ENCODE data around the gene EXOC4.

EXOC4 gene

DNA sequence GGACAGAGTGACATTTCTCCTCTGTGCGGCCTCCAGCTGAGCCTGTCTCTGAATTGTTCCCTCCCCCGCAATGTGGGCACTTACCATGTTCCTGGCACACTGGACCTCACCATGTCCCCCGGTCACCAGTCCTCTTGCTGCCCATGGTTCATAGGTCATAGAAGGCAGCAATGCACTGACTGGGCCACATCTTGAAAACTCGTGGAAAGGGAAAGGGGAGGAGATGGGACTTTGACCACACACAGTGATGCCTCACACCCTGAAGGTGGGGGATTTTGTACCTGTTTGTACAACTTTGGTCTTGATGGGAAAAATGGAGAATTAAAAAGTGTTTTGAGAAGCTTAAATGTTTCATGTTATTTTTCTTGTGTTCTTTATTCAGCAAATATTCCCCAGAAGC, 812.5 kb downstream of the EXOC4 start:
- ChIA-PET CTCF (no interaction called here), POLR2A (no interaction called here)
- Histone ChIP-seq H3K4me3 (ENCODE audit: low read depth, low read length) (no peak overlapping the region), H3K27ac (ENCODE audit: extremely low read depth, low read depth, low read length) (no peak overlapping the region), H3K4me1 (ENCODE audit: control insufficient read depth, insufficient read depth, low read length) (no peaks in the 10 kb centered on the region), H3K36me3 (ENCODE audit: control insufficient read depth in 2 of 2, insufficient read depth in 1 of 2, low read length in 2 of 2) (no peaks in the 10 kb centered on the region), H3K9me3 (ENCODE audit: control insufficient read depth, insufficient read depth, low read depth, low read length) (no peaks in the 10 kb centered on the region)
- TF ChIP-seq BCL11A (tag by site-specific recombination; IDR thresholded peaks at IDR 0.05; ENCODE audit: low read depth) = no peak
- no peak for TF ChIP-seq ZNF394 (tag by site-specific recombination; IDR thresholded peaks at IDR 0.05; ENCODE audit: borderline replicate concordance)
- TF ChIP-seq ZNF311 (tag by site-specific recombination; IDR thresholded peaks at IDR 0.05; ENCODE audit: borderline replicate concordance) = no peak

- Histone ChIP-seq H3K4me3 (ENCODE audit: low read depth, low read length) (no peak overlapping the region), H3K9me3 (ENCODE audit: control insufficient read depth, insufficient read depth, low read depth, low read length) (no peaks in the 10 kb centered on the region), H3K4me1 (ENCODE audit: control insufficient read depth, insufficient read depth, low read length) (no peaks in the 10 kb centered on the region), H3K27ac (ENCODE audit: extremely low read depth, low read depth, low read length) (no peak overlapping the region), H3K36me3 (ENCODE audit: control insufficient read depth in 2 of 2, insufficient read depth in 1 of 2, low read length in 2 of 2) (no peaks in the 10 kb centered on the region)
- no peak for TF ChIP-seq TCF7L2 (IDR thresholded peaks at IDR 0.05; ENCODE audit: borderline replicate concordance, low read depth, low read length)
- TF ChIP-seq, protein P1, sequence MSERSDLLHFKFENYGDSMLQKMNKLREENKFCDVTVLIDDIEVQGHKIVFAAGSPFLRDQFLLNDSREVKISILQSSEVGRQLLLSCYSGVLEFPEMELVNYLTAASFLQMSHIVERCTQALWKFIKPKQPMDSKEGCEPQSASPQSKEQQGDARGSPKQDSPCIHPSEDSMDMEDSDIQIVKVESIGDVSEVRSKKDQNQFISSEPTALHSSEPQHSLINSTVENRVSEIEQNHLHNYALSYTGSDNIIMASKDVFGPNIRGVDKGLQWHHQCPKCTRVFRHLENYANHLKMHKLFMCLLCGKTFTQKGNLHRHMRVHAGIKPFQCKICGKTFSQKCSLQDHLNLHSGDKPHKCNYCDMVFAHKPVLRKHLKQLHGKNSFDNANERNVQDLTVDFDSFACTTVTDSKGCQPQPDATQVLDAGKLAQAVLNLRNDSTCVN (tag by site-specific recombination; optimal IDR thresholded peaks at IDR 0.05) = no peak
- TF ChIP-seq ZNF776 (tag by site-specific recombination; IDR thresholded peaks at IDR 0.05; ENCODE audit: borderline replicate concordance) = no peak
- no peak for TF ChIP-seq ZNF76 (tag by site-specific recombination; IDR thresholded peaks at IDR 0.05; ENCODE audit: borderline replicate concordance, low read depth)
- no peak for TF ChIP-seq ZNF19 (tag by site-specific recombination; IDR thresholded peaks at IDR 0.05; ENCODE audit: low read depth)
- no peak for TF ChIP-seq ZNF544 (tag by site-specific recombination; IDR thresholded peaks at IDR 0.05)
- no peak for TF ChIP-seq ZNF561 (tag by site-specific recombination; IDR thresholded peaks at IDR 0.05; ENCODE audit: borderline replicate concordance)
- TF ChIP-seq KLF10 (tag by site-specific recombination; IDR thresholded peaks at IDR 0.05) = no peak
- no peak for TF ChIP-seq SCRT2 (tag by site-specific recombination; IDR thresholded peaks at IDR 0.05)
- POLR2A ChIA-PET = no interaction called here
- CTCF ChIA-PET = interaction anchor here (1.5 kb wide), 1 partner anchor 74 kb away, joined by 4 read pairs; no protein-coding TSS in a partner anchor
Observed at GRCh38 chr7:134067164-134067563, 814.3 kb downstream of the EXOC4 start.

GRCh38 chr7:134068670-134069069, 815.8 kb downstream of the EXOC4 start:
- Histone ChIP-seq H3K36me3 (ENCODE audit: control insufficient read depth in 2 of 2, insufficient read depth in 1 of 2, low read length in 2 of 2) (no peaks in the 10 kb centered on the region), H3K4me1 (ENCODE audit: control insufficient read depth, insufficient read depth, low read length) (no peaks in the 10 kb centered on the region), H3K4me3 (ENCODE audit: low read depth, low read length) (no peak overlapping the region), H3K27ac (ENCODE audit: extremely low read depth, low read depth, low read length) (no peak overlapping the region), H3K9me3 (ENCODE audit: control insufficient read depth, insufficient read depth, low read depth, low read length) (no peaks in the 10 kb centered on the region)
- TF ChIP-seq ZNF792 (tag by site-specific recombination; IDR thresholded peaks at IDR 0.05) (no peak), MYNN (tag by site-specific recombination; IDR thresholded peaks at IDR 0.05; ENCODE audit: borderline replicate concordance) (no peak), PRDM2 (tag by site-specific recombination; IDR thresholded peaks at IDR 0.05; ENCODE audit: borderline replicate concordance) (no peak), SCRT2 (tag by site-specific recombination; IDR thresholded peaks at IDR 0.05) (no peak), ZNF654 (tag by site-specific recombination; IDR thresholded peaks at IDR 0.05; ENCODE audit: low read depth) (no peak), ZSCAN16 (tag by site-specific recombination; IDR thresholded peaks at IDR 0.05) (no peak)
- ChIA-PET CTCF (no interaction called here), POLR2A (no interaction called here)
